A549 (cell line): ENCODE measurements around the gene CCNA1.

Source experiments
- RARB ChIP-seq: fragments of 250-450 bp; sonication (Bioruptor Pico); IDR thresholded peaks from 2 replicates; pipeline ENCODE4 v1.8.0; 2021; ENCODE audit warnings: mild to moderate bottlenecking, moderate library complexity
- SMC3 ChIP-seq: fragments of >200 bp; sonication (Bioruptor Twin); formaldehyde crosslinking; IDR thresholded peaks from 3 replicates; pipeline ENCODE4 v1.6.1; 2018; ENCODE audit warnings: inconsistent platforms
- ZFP36 ChIP-seq: fragments of 450-650 bp; IDR thresholded peaks from 2 replicates; pipeline ENCODE4 v1.6.1; 2014; ENCODE audit warnings: borderline replicate concordance; ENCODE audit not compliant: partially characterized antibody
- TF ChIP-seq, protein P1 (sequence below): fragments of >200 bp; sonication (Bioruptor Twin); formaldehyde crosslinking; IDR thresholded peaks from 3 replicates; pipeline ENCODE4 v1.5.1; 2016
- TF ChIP-seq, protein P2 (sequence below): IDR thresholded peaks from 2 replicates; pipeline ENCODE4 v1.6.1; 2012
- TF ChIP-seq, protein P3 (sequence below): IDR thresholded peaks from 2 replicates; pipeline ENCODE4 v1.6.1; 2012

DNA sequence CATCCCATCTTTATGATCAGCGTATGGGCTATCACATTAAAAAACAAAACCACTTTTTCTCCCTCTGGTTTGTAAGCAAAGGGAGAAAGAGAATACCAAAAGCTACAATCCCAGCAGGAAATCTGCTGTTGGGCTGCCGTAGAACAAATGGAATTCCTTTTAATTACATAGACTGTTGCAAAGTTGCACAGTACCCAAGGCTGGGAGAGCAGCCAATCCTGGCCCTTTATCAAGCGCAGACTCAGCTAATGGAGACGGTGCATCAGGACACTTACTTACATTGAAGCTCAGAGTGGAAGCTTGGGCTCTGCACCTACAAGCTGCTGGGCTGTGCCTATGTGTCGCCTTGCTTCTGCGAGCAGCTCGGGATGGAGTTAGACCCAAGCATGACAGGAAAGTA, 15.2 kb downstream of the CCNA1 start:
- TF ChIP-seq RARB (CRISPR knock-in tag) (no peak), SMC3 (no peak), ZFP36 (no peak)
- TF ChIP-seq, protein P1, sequence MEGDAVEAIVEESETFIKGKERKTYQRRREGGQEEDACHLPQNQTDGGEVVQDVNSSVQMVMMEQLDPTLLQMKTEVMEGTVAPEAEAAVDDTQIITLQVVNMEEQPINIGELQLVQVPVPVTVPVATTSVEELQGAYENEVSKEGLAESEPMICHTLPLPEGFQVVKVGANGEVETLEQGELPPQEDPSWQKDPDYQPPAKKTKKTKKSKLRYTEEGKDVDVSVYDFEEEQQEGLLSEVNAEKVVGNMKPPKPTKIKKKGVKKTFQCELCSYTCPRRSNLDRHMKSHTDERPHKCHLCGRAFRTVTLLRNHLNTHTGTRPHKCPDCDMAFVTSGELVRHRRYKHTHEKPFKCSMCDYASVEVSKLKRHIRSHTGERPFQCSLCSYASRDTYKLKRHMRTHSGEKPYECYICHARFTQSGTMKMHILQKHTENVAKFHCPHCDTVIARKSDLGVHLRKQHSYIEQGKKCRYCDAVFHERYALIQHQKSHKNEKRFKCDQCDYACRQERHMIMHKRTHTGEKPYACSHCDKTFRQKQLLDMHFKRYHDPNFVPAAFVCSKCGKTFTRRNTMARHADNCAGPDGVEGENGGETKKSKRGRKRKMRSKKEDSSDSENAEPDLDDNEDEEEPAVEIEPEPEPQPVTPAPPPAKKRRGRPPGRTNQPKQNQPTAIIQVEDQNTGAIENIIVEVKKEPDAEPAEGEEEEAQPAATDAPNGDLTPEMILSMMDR, result no peak
- TF ChIP-seq, protein P2, sequence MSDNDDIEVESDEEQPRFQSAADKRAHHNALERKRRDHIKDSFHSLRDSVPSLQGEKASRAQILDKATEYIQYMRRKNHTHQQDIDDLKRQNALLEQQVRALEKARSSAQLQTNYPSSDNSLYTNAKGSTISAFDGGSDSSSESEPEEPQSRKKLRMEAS, result no peak
- TF ChIP-seq, protein P3, sequence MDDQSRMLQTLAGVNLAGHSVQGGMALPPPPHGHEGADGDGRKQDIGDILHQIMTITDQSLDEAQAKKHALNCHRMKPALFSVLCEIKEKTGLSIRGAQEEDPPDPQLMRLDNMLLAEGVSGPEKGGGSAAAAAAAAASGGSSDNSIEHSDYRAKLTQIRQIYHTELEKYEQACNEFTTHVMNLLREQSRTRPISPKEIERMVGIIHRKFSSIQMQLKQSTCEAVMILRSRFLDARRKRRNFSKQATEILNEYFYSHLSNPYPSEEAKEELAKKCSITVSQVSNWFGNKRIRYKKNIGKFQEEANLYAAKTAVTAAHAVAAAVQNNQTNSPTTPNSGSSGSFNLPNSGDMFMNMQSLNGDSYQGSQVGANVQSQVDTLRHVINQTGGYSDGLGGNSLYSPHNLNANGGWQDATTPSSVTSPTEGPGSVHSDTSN, result no peak
